Neutrophil (primary cell): ENCODE results near the gene NNMT.

Experiments used
- H3K27ac ChIP-seq: fragments of 200-600 bp; sonication (generic); 2 replicates; pipeline ENCODE4 v1.5.1; 2016; ENCODE audit warnings: mild to moderate bottlenecking, moderate library complexity
- H3K27me3 ChIP-seq: fragments of 200-600 bp; sonication (generic); 2 replicates; pipeline ENCODE4 v1.6.0; 2016; ENCODE audit warnings: mild to moderate bottlenecking
- H3K36me3 ChIP-seq: fragments of 200-600 bp; sonication (generic); 2 replicates; pipeline ENCODE4 v1.5.1; 2017
- H3K4me1 ChIP-seq, 2 experiments: fragments of 200-600 bp in 1 of 2; sonication (generic) in 1 of 2; 1 replicate in 1 of 2; 2 replicates in 1 of 2; pipeline versions ENCODE4 v1.5.1 to v1.6.1; 2013 to 2016; ENCODE audit warnings: low read depth in 1 of 2, low read length in 1 of 2, mild to moderate bottlenecking in 1 of 2, moderate library complexity in 1 of 2; ENCODE audit not compliant: control insufficient read depth in 1 of 2, insufficient read depth in 1 of 2
- H3K4me3 ChIP-seq, 2 experiments: fragments of 200-600 bp in 1 of 2; sonication (generic) in 1 of 2; 1 replicate in 1 of 2; 2 replicates in 1 of 2; pipeline ENCODE4 v1.5.1; 2013 to 2016; ENCODE audit warnings: low read depth in 1 of 2, low read length in 1 of 2, mild to moderate bottlenecking in 1 of 2, moderate library complexity in 1 of 2
- H3K9me3 ChIP-seq: fragments of 200-600 bp; sonication (generic); 2 replicates; pipeline ENCODE4 v1.5.1; 2016
- CTCF ChIP-seq: fragments of 200-600 bp; sonication (generic); IDR thresholded peaks from 2 replicates; pipeline ENCODE4 v1.5.1; 2016; ENCODE audit warnings: antibody characterized with exemption

NNMT gene

GRCh38 chr11:114281388-114281956 lies 14.7 kb upstream of the NNMT start:
- no peak overlapping the region for H3K27ac ChIP-seq
- H3K9me3 ChIP-seq, result no peaks in the 10 kb centered on the region
- H3K36me3 ChIP-seq, result no peaks in the 10 kb centered on the region
- H3K4me3 ChIP-seq, result no peak overlapping the region
- peaks cover 27% of the 10 kb centered on the region for H3K27me3 ChIP-seq
- H3K4me1 ChIP-seq, result peaks cover 0 to 7% of the 10 kb centered on the region in 2 experiments
- no peak for TF ChIP-seq CTCF

GRCh38 chr11:114282488-114282887 lies 13.7 kb upstream of the NNMT start:
- Histone ChIP-seq H3K27me3 (peaks cover 17% of the 10 kb centered on the region), H3K4me1 (peaks cover 0 to 7% of the 10 kb centered on the region in 2 experiments), H3K27ac (no peak overlapping the region), H3K36me3 (no peaks in the 10 kb centered on the region), H3K9me3 (no peaks in the 10 kb centered on the region), H3K4me3 (no peak overlapping the region)
- TF ChIP-seq CTCF, result no peak

- Histone ChIP-seq H3K4me3 (no peak overlapping the region), H3K27ac (no peak overlapping the region), H3K9me3 (no peaks in the 10 kb centered on the region), H3K4me1 (peaks cover 0 to 7% of the 10 kb centered on the region in 2 experiments), H3K36me3 (no peaks in the 10 kb centered on the region), H3K27me3 (peaks cover 12% of the 10 kb centered on the region)
- TF ChIP-seq CTCF, result no peak
Observed at GRCh38 chr11:114283422-114283821, 12.8 kb upstream of the NNMT start.

- peaks cover 0 to 7% of the 10 kb centered on the region in 2 experiments for H3K4me1 ChIP-seq
- peaks cover 7% of the 10 kb centered on the region for H3K27me3 ChIP-seq
- TF ChIP-seq CTCF, result no peak
- no peak overlapping the region for H3K4me3 ChIP-seq
- H3K36me3 ChIP-seq, result no peaks in the 10 kb centered on the region
- H3K9me3 ChIP-seq, result no peaks in the 10 kb centered on the region
- no peak overlapping the region for H3K27ac ChIP-seq
Observed at GRCh38 chr11:114284021-114284420, 12.2 kb upstream of the NNMT start.

GRCh38 chr11:114284914-114285313 lies 11.3 kb upstream of the NNMT start:
- no peak for TF ChIP-seq CTCF
- H3K27ac ChIP-seq, result no peak overlapping the region
- H3K27me3 ChIP-seq, result no peaks in the 10 kb centered on the region
- no peaks in the 10 kb centered on the region for H3K36me3 ChIP-seq
- H3K4me3 ChIP-seq, result no peak overlapping the region
- peaks cover 0 to 7% of the 10 kb centered on the region in 2 experiments for H3K4me1 ChIP-seq
- no peaks in the 10 kb centered on the region for H3K9me3 ChIP-seq
